H1 (cell line): Measurements from ENCODE around the gene DNAJC27.

ENCODE experiments used
- KDM1A ChIP-seq: fragments of 200-600, 300-600 bp; sonication (generic); IDR thresholded peaks from 2 replicates; pipeline ENCODE4 v1.7.1; 2016; ENCODE audit warnings: mild to moderate bottlenecking, low read length, borderline replicate concordance
- TAF1 ChIP-seq: IDR thresholded peaks from 2 replicates; pipeline ENCODE4 v1.6.1; 2011; ENCODE audit warnings: mild to moderate bottlenecking, low read depth, low read length

- TF ChIP-seq TAF1, result no peak
- no peak for TF ChIP-seq KDM1A
These were observed 544 bp downstream of the DNAJC27 start for GRCh38 chr2:24971286-24971535.
